Ectodermal cell (in vitro differentiated cells): Measurements from ENCODE around the gene CAMKK2.
"Not testable (repeated sequence)": the region's sequence is repeated elsewhere in the genome, so short reads cannot be mapped to it uniquely, and the experiment has no call there.

Experiments used
- H3K27ac ChIP-seq: 2 replicates; pipeline ENCODE4 v1.7.0; 2013; ENCODE audit warnings: mild to moderate bottlenecking, low read depth, low read length; ENCODE audit not compliant: insufficient read depth, poor library complexity, severe bottlenecking
- H3K27me3 ChIP-seq: 2 replicates; pipeline ENCODE4 v1.7.0; 2013; ENCODE audit warnings: mild to moderate bottlenecking, low read length; ENCODE audit not compliant: insufficient read depth, control insufficient read depth, poor library complexity, severe bottlenecking
- H3K36me3 ChIP-seq: one replicate; pipeline ENCODE4 v1.7.0; 2013; ENCODE audit warnings: low read length; ENCODE audit not compliant: control insufficient read depth, insufficient read depth
- H3K4me1 ChIP-seq: one replicate; pipeline ENCODE4 v1.7.0; 2013; ENCODE audit warnings: low read length; ENCODE audit not compliant: control insufficient read depth, insufficient read depth
- H3K4me3 ChIP-seq: 2 replicates; pipeline ENCODE4 v1.7.0; 2013; ENCODE audit warnings: low read depth, low read length, control low read depth; ENCODE audit not compliant: insufficient read depth
- H3K9me3 ChIP-seq: 2 replicates; pipeline ENCODE4 v1.7.0; 2013; ENCODE audit warnings: mild to moderate bottlenecking, low read length, moderate library complexity; ENCODE audit not compliant: control insufficient read depth
- WGBS, 2 experiments: methylation state at CpG; one replicate each; pipeline ENCODE4 v1.1.7; 2013; ENCODE audit warnings: missing lambda C conversion rate in 2 of 2; 5-methylcytosine and 5-hydroxymethylcytosine counted together

CAMKK2 gene

GRCh38 chr12:121326996-121327674 is 30.6 kb upstream of the CAMKK2 start:
- WGBS, 2 experiments: 94 to 95% methylated on average over 21 of the region's 21 CpGs
- Histone ChIP-seq H3K27ac (peak overlapping the region; percentile 26), H3K36me3 (peaks cover 44% of the 10 kb centered on the region), H3K4me1 (no peaks in the 10 kb centered on the region), H3K4me3 (no peak overlapping the region), H3K27me3 (no peaks in the 10 kb centered on the region), H3K9me3 (no peaks in the 10 kb centered on the region)

GRCh38 chr12:121325922-121326396 is 29.4 kb upstream of the CAMKK2 start:
- 93 to 94% methylated on average over 5 of the region's 5 CpGs for WGBS, 2 experiments

GRCh38 chr12:121323908-121324307 is 27.4 kb upstream of the CAMKK2 start:
- no peak overlapping the region for H3K4me3 ChIP-seq
- WGBS, 2 experiments: 98 to 100% methylated on average over 2 to 3 of the region's 3 CpGs
- H3K27ac ChIP-seq: no peak overlapping the region
- no peaks in the 10 kb centered on the region for H3K4me1 ChIP-seq
- no peaks in the 10 kb centered on the region for H3K27me3 ChIP-seq
- H3K9me3 ChIP-seq: no peaks in the 10 kb centered on the region
- H3K36me3 ChIP-seq: peaks cover 28% of the 10 kb centered on the region

More at GRCh38 chr12:121325922-121326396, 29.4 kb upstream of the CAMKK2 start:
- peaks cover 40% of the 10 kb centered on the region for H3K36me3 ChIP-seq
- H3K9me3 ChIP-seq: no peaks in the 10 kb centered on the region
- no peak overlapping the region for H3K4me3 ChIP-seq
- no peaks in the 10 kb centered on the region for H3K27me3 ChIP-seq
- no peak overlapping the region for H3K27ac ChIP-seq
- H3K4me1 ChIP-seq: no peaks in the 10 kb centered on the region

- no peaks in the 10 kb centered on the region for H3K9me3 ChIP-seq
- no peak overlapping the region for H3K27ac ChIP-seq
- H3K36me3 ChIP-seq: peaks cover 13% of the 10 kb centered on the region
- 93 to 94% methylated on average over 11 of the region's 11 CpGs for WGBS, 2 experiments
- H3K4me1 ChIP-seq: no peaks in the 10 kb centered on the region
- no peak overlapping the region for H3K4me3 ChIP-seq
- H3K27me3 ChIP-seq: no peaks in the 10 kb centered on the region
Observed at GRCh38 chr12:121318121-121318520, 21.6 kb upstream of the CAMKK2 start.

- no peak overlapping the region for H3K27ac ChIP-seq
- no peaks in the 10 kb centered on the region for H3K9me3 ChIP-seq
- no peaks in the 10 kb centered on the region for H3K4me1 ChIP-seq
- H3K4me3 ChIP-seq: no peak overlapping the region
- peaks cover 12% of the 10 kb centered on the region for H3K36me3 ChIP-seq
- 86 to 88% methylated on average over 3 of the region's 3 CpGs for WGBS, 2 experiments
- no peaks in the 10 kb centered on the region for H3K27me3 ChIP-seq
Observed at GRCh38 chr12:121314431-121314830, 17.9 kb upstream of the CAMKK2 start.

- not testable (repeated sequence) for H3K4me3 ChIP-seq, H3K4me1 ChIP-seq, H3K27ac ChIP-seq, H3K36me3 ChIP-seq, H3K27me3 ChIP-seq, H3K9me3 ChIP-seq
- WGBS, 2 experiments: 93 to 100% methylated on average over 1 of the region's 1 CpG
Observed at GRCh38 chr12:121310231-121310630, 13.7 kb upstream of the CAMKK2 start.

GRCh38 chr12:121307397-121307796 is 10.9 kb upstream of the CAMKK2 start:
- H3K4me1 ChIP-seq, H3K4me3 ChIP-seq, H3K27me3 ChIP-seq, H3K9me3 ChIP-seq, H3K36me3 ChIP-seq, H3K27ac ChIP-seq: not testable (repeated sequence)
- WGBS, 2 experiments: 97 to 99% methylated on average over 8 of the region's 8 CpGs

- 92% methylated on average over 4 of the region's 4 CpGs for WGBS, 2 experiments
- peaks cover 2% of the 10 kb centered on the region for H3K36me3 ChIP-seq
- H3K4me3 ChIP-seq: no peak overlapping the region
- no peaks in the 10 kb centered on the region for H3K9me3 ChIP-seq
- H3K27ac ChIP-seq: no peak overlapping the region
- H3K27me3 ChIP-seq: no peaks in the 10 kb centered on the region
- H3K4me1 ChIP-seq: no peaks in the 10 kb centered on the region
Observed at GRCh38 chr12:121304306-121304705, 7.8 kb upstream of the CAMKK2 start.

GRCh38 chr12:121301876-121302275 is 5.4 kb upstream of the CAMKK2 start:
- WGBS, 2 experiments: 96% methylated on average over 3 of the region's 4 CpGs
- no peak overlapping the region for H3K4me3 ChIP-seq
- no peaks in the 10 kb centered on the region for H3K9me3 ChIP-seq

GRCh38 chr12:121300083-121300819 is 3.7 kb upstream of the CAMKK2 start:
- 87 to 92% methylated on average over 4 of the region's 4 CpGs for WGBS, 2 experiments
- no peaks in the 10 kb centered on the region for H3K36me3 ChIP-seq
- no peaks in the 10 kb centered on the region for H3K4me1 ChIP-seq
- no peaks in the 10 kb centered on the region for H3K9me3 ChIP-seq
- no peak overlapping the region for H3K4me3 ChIP-seq
- no peaks in the 10 kb centered on the region for H3K27me3 ChIP-seq
- H3K27ac ChIP-seq: no peak overlapping the region

More at GRCh38 chr12:121301876-121302275, 5.4 kb upstream of the CAMKK2 start:
- H3K27me3 ChIP-seq: no peaks in the 10 kb centered on the region
- H3K36me3 ChIP-seq: no peaks in the 10 kb centered on the region
- H3K4me1 ChIP-seq: no peaks in the 10 kb centered on the region
- no peak overlapping the region for H3K27ac ChIP-seq
